K562 (cell line): ENCODE results near the gene ETNK2. TPM values are rescaled to one million over a fixed set of nuclear protein-coding genes. Genes with fewer than 3 reads are reported as not detected.

ENCODE experiments used
- ATAC-seq: fragments of 200-7000 bp; cut with Tn5 transposase; 3 replicates; pipeline ENCODE4 v1.9.1; 2020; ENCODE audit warnings: moderate library complexity
- BruUV-seq: library from RNA; stranded (reverse); fragments of 400-500 nt; replicated peaks from 2 replicates; lab custom pipeline; 2021; lab: Mats Ljungman, UMichigan
- CTCF ChIA-PET: fragments of 300-600 bp; formaldehyde crosslinking; extraction: SDS; loops from one replicate; lab custom pipeline; 2021; ENCODE audit warnings: low intra/inter-chr PET ratio; lab: Yijun Ruan, JAX
- POLR2A ChIA-PET: fragments of 300-600, 350-650 bp; sonication (Branson Sonifier 250); formaldehyde crosslinking; extraction: SDS; loops from one replicate; lab custom pipeline; 2021; ENCODE audit warnings: antibody characterized with exemption, inconsistent platforms; lab: Yijun Ruan, JAX
- DNase-seq, 4 experiments: peaks; one replicate each; pipeline versions ENCODE4 v3.0.0 to v3.0.0-alpha.2; 2011 to 2018; ENCODE audit warnings: low spot score in 3 of 4, mixed read lengths in 3 of 4; ENCODE audit errors: extremely low read depth in 1 of 4
- FAIRE-seq: peaks from 2 replicates; lab custom pipeline; 2011; peaks lifted over from hg19 to GRCh38; lab: Jason Lieb, UNC
- H2AFZ ChIP-seq: 2 replicates; pipeline ENCODE4 v1.6.0; 2011; ENCODE audit warnings: low read depth, low read length, control low read depth, inconsistent platforms
- H3K27ac ChIP-seq: fragments of 200-600 bp; 3 replicates; pipeline ENCODE4 v1.8.0; 2011; ENCODE audit warnings: low read depth, mild to moderate bottlenecking, control low read depth, inconsistent platforms, low read length, moderate library complexity, mixed read lengths; ENCODE audit errors: extremely low read depth
- H3K27me3 ChIP-seq, 2 experiments: fragments of 300-600 bp in 1 of 2; 2 replicates in 1 of 2; 3 replicates in 1 of 2; pipeline versions ENCODE4 v1.6.0 to v1.8.0; 2011; ENCODE audit warnings: inconsistent platforms in 2 of 2, low read length in 2 of 2, mild to moderate bottlenecking in 1 of 2, mixed read lengths in 1 of 2, moderate library complexity in 1 of 2; ENCODE audit not compliant: control insufficient read depth in 2 of 2, insufficient read depth in 2 of 2
- H3K36me3 ChIP-seq: fragments of 300-600 bp; 3 replicates; pipeline ENCODE4 v1.8.0; 2011; ENCODE audit warnings: mild to moderate bottlenecking, low read length, inconsistent platforms; ENCODE audit not compliant: control insufficient read depth, insufficient read depth
- H3K4me1 ChIP-seq, 2 experiments: fragments of 200-600 bp in 1 of 2; replicated peaks in 1 of 2; 2 replicates in 1 of 2; 3 replicates in 1 of 2; pipeline versions ENCODE4 v1.5.1 to v1.8.0; 2011; ENCODE audit warnings: inconsistent platforms in 2 of 2, low read length in 2 of 2, mild to moderate bottlenecking in 1 of 2, mixed read lengths in 1 of 2, moderate library complexity in 1 of 2; ENCODE audit not compliant: control insufficient read depth in 2 of 2, insufficient read depth in 2 of 2
- H3K4me2 ChIP-seq: 2 replicates; pipeline ENCODE4 v1.6.1; 2011; ENCODE audit warnings: low read length, control low read depth, inconsistent platforms, mixed read lengths; ENCODE audit not compliant: insufficient read depth
- H3K4me3 ChIP-seq: fragments of 200-600 bp; sonication (generic), shearing (Covaris generic); 2 replicates; pipeline ENCODE4 v1.5.1; 2016; ENCODE audit warnings: control low read depth, inconsistent platforms
- H3K79me2 ChIP-seq: fragments of 200-600 bp; 3 replicates; pipeline ENCODE4 v1.8.0; 2011; ENCODE audit warnings: low read length, inconsistent platforms; ENCODE audit not compliant: control insufficient read depth, insufficient read depth
- H3K9ac ChIP-seq, 2 experiments: 2 replicates each; pipeline versions ENCODE4 v1.6.0 to v1.6.1; 2011; ENCODE audit warnings: low read depth in 2 of 2, low read length in 2 of 2, control low read depth in 1 of 2, inconsistent platforms in 1 of 2, mild to moderate bottlenecking in 1 of 2, mixed read lengths in 1 of 2; ENCODE audit not compliant: insufficient read depth in 1 of 2
- H3K9me1 ChIP-seq: one replicate; pipeline ENCODE4 v1.6.0; 2011; ENCODE audit warnings: inconsistent platforms, mild to moderate bottlenecking, low read length, moderate library complexity; ENCODE audit not compliant: control insufficient read depth, insufficient read depth
- H3K9me3 ChIP-seq: replicated peaks from 2 replicates; pipeline ENCODE4 v1.5.1; 2011; ENCODE audit warnings: low read depth, low read length, inconsistent platforms; ENCODE audit not compliant: control insufficient read depth, insufficient read depth
- H4K20me1 ChIP-seq: replicated peaks from 2 replicates; pipeline ENCODE4 v1.6.1; 2011; ENCODE audit warnings: low read length, inconsistent platforms, mixed read lengths; ENCODE audit not compliant: control insufficient read depth, insufficient read depth
- ASH1L ChIP-seq: fragments of 450-650 bp; IDR thresholded peaks from 2 replicates; pipeline ENCODE4 v1.6.1; 2018; ENCODE audit warnings: borderline replicate concordance, mild to moderate bottlenecking, low read depth; ENCODE audit not compliant: partially characterized antibody
- GATAD2B ChIP-seq: fragments of 450-650 bp; IDR thresholded peaks from 2 replicates; pipeline ENCODE4 v1.6.1; 2017; ENCODE audit warnings: mild to moderate bottlenecking, borderline replicate concordance
- MTA2 ChIP-seq: fragments of 450-650 bp; IDR thresholded peaks from 2 replicates; pipeline ENCODE4 v1.6.1; 2016; ENCODE audit warnings: low read depth
- SAP30 ChIP-seq: fragments of 200-600 bp; sonication (generic); IDR thresholded peaks from 2 replicates; pipeline ENCODE4 v1.6.1; 2012; ENCODE audit warnings: borderline replicate concordance, low read depth, mild to moderate bottlenecking, moderate library complexity, low read length, control low read depth, inconsistent platforms; ENCODE audit not compliant: insufficient read depth, poor library complexity, severe bottlenecking
- WGBS: fragments of 100-300 bp; shearing (Covaris generic); methylation state at CpG from one replicate; pipeline ENCODE4 v1.1.6; 2016; ENCODE audit warnings: low coverage, mixed read lengths; ENCODE audit not compliant: insufficient coverage; ENCODE audit errors: missing lambda C conversion rate; 5-methylcytosine and 5-hydroxymethylcytosine counted together
- in situ Hi-C: fragments of 300-500 bp; cut with MboI; formaldehyde crosslinking; loops from 4 replicates; pipeline ENCODE4 v1.15.0; 2018; ENCODE audit warnings: inconsistent platforms, mixed read lengths
- intact Hi-C: fragments of 100-400 bp; cut with micrococcal nuclease; formaldehyde crosslinking; loops from 2 replicates; pipeline ENCODE4 v1.14.2; 2022
- polyA plus RNA-seq, 8 experiments: library from polyadenylated mRNA; depleted of rRNA in 4 of 8; stranded (reverse) in 5 of 8; unstranded in 3 of 8; fragments of >200 nt; fragmentation: Nextera tagmentation in 2 of 8; fragmentation: Illumina TruSeq in 1 of 8; extraction: Ambion mirVana in 2 of 8; extraction: Trizol in 1 of 8; gene quantifications; 2 replicates each; pipeline versions ENCODE4 v1.2.1 to v1.2.3, GENCODE V29; 2011 to 2014; ENCODE audit warnings: inconsistent platforms in 1 of 8, missing spikeins in 1 of 8
- total RNA-seq, 7 experiments: library from RNA; depleted of rRNA in 6 of 7; stranded (reverse); fragments of >200 nt in 6 of 7; fragmentation: Illumina TruSeq in 2 of 7; extraction: Trizol in 2 of 7; gene quantifications; 2 replicates each; pipeline versions ENCODE4 v1.2.1 to v1.2.3, GENCODE V29; 2011 to 2021; ENCODE audit warnings: low replicate concordance in 1 of 7
- TF ChIP-seq, protein P1 (sequence below): fragments of 450-650 bp; formaldehyde crosslinking; IDR thresholded peaks from 2 replicates; pipeline ENCODE4 v1.4.0; 2020; ENCODE audit warnings: mild to moderate bottlenecking, mixed read lengths
- TF ChIP-seq, protein P2 (sequence below): fragments of 450-650 bp; IDR thresholded peaks from 2 replicates; pipeline ENCODE4 v1.6.1; 2016; ENCODE audit warnings: low read depth, mild to moderate bottlenecking, moderate library complexity
- TF ChIP-seq, protein P3 (sequence below): fragments of 250-450 bp; sonication (Bioruptor Pico); IDR thresholded peaks from 2 replicates; pipeline ENCODE4 v1.4.0; 2020; ENCODE audit warnings: borderline replicate concordance
- TF ChIP-seq, protein P4 (sequence below): sonication (generic); formaldehyde crosslinking; IDR thresholded peaks from 2 replicates; pipeline ENCODE4 v1.8.0; 2023; ENCODE audit warnings: missing genetic modification reagents, mild to moderate bottlenecking, borderline replicate concordance

ETNK2 gene
- total and polyA plus RNA-seq, 9 of the 15 experiments (the other 6 are each of a cell fraction or from before 2014, with no cell fraction given) = 0.03 to 0.38 (median 0.13) TPM; not detected in 4

DNA sequence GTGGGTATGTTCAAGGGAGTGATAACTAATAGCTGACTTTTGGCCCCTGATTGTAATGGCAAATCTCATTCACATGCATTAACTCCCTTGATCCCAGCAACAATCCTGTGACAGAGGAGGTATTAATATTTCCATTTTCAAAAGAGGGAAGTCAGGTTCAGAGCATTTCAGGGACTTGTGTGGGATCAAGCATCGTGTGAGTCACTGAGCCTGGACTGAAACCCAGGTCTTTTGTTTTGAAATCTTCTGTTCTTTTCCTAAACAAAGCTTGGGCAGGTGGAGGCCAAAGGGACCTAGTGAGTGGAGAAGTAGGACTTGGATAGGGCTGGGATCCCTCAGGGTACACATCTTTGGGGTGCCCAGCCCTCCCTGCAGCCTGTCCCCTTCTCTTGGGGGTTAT is 37.9 kb downstream of the ETNK2 start (continued):
- TF ChIP-seq, protein P1, sequence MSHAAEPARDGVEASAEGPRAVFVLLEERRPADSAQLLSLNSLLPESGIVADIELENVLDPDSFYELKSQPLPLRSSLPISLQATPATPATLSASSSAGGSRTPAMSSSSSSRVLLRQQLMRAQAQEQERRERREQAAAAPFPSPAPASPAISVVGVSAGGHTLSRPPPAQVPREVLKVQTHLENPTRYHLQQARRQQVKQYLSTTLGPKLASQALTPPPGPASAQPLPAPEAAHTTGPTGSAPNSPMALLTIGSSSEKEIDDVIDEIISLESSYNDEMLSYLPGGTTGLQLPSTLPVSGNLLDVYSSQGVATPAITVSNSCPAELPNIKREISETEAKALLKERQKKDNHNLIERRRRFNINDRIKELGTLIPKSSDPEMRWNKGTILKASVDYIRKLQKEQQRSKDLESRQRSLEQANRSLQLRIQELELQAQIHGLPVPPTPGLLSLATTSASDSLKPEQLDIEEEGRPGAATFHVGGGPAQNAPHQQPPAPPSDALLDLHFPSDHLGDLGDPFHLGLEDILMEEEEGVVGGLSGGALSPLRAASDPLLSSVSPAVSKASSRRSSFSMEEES = no peak
- TF ChIP-seq, protein P2, sequence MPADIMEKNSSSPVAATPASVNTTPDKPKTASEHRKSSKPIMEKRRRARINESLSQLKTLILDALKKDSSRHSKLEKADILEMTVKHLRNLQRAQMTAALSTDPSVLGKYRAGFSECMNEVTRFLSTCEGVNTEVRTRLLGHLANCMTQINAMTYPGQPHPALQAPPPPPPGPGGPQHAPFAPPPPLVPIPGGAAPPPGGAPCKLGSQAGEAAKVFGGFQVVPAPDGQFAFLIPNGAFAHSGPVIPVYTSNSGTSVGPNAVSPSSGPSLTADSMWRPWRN = no peak
- TF ChIP-seq MTA2 = no peak
- TF ChIP-seq, protein P3, sequence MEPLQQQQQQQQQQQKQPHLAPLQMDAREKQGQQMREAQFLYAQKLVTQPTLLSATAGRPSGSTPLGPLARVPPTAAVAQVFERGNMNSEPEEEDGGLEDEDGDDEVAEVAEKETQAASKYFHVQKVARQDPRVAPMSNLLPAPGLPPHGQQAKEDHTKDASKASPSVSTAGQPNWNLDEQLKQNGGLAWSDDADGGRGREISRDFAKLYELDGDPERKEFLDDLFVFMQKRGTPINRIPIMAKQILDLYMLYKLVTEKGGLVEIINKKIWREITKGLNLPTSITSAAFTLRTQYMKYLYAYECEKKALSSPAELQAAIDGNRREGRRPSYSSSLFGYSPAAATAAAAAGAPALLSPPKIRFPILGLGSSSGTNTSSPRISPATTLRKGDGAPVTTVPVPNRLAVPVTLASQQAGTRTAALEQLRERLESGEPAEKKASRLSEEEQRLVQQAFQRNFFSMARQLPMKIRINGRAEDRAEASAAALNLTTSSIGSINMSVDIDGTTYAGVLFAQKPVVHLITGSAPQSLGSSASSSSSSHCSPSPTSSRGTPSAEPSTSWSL (CRISPR knock-in tag) = no peak

DNA sequence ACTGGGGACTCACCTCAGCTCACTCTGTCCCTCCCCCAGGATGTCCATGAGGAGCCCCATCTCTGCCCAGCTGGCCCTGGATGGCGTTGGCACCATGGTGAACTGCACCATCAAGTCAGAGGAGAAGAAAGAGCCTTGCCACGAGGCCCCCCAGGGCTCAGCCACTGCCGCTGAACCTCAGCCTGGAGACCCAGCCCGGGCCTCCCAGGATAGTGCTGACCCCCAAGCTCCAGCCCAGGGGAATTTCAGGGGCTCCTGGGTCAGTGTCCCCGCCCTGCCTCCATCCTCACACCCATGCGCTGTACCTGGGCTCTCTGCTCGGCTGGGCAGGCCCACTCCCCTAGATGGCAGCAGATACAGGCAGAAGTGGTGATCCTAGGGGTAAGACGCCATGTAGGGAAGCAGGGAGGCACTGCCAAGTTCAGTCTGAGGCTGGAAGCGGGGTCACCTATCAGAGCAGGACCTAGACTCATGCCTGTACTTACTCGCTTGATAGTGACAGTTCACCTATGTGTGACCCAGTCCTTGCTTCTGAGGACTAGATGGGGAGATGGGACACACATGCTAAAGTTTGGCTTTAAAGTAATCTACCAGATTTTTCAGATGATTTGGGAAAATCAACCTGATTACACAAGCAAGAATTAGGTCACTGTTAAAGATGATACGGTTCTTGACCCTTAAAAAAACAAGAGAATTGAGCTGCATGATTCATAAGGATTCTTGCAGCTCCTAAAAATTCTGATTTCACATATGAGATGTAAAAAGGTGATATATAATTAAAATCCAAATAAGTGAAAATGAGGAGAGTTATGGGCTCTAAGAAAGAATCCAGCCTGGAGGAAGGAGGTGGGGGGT is 38.7 kb downstream of the ETNK2 start:
- ChIA-PET POLR2A (interaction anchor here (0.6 to 1.1 kb wide), 5 partner anchors 9 to 431 kb away, joined by 3 to 6 read pairs (median 3); no protein-coding TSS in a partner anchor), CTCF (no interaction called here)
- H3K36me3 ChIP-seq = no peaks in the 10 kb centered on the region
- no peak overlapping the region for H3K4me2 ChIP-seq
- no peak for DNase-seq
- no peak overlapping the region for H3K9ac ChIP-seq
- 0 out of 3 replicates have a peak, but pooled peaks have one; percentile 29 for ATAC-seq
- H3K27ac ChIP-seq = no peak overlapping the region
- under 1% methylated on average over 11 of the region's 11 CpGs for WGBS
- FAIRE-seq = no peak
- H3K9me1 ChIP-seq = no peaks in the 10 kb centered on the region
- no peaks in the 10 kb centered on the region for H3K79me2 ChIP-seq
- in situ Hi-C loops = no loop called here
- peaks cover 8% of the 10 kb centered on the region; the same call in 1 of the 2 replicates for H4K20me1 ChIP-seq
- intact Hi-C loops = no loop called here
- no peak overlapping the region for H2AFZ ChIP-seq
- H3K4me1 ChIP-seq = 0 out of 5 replicates have a peak, but pooled peaks cover 0 to 2% of the 10 kb centered on the region in 2 experiments
- BruUV-seq = no TSS peak
- peaks cover 13 to 54% of the 10 kb centered on the region in 2 experiments for H3K27me3 ChIP-seq
- H3K4me3 ChIP-seq = no peak overlapping the region
- H3K9me3 ChIP-seq = no peaks in the 10 kb centered on the region
- TF ChIP-seq SAP30 = no peak
- TF ChIP-seq, protein P4, sequence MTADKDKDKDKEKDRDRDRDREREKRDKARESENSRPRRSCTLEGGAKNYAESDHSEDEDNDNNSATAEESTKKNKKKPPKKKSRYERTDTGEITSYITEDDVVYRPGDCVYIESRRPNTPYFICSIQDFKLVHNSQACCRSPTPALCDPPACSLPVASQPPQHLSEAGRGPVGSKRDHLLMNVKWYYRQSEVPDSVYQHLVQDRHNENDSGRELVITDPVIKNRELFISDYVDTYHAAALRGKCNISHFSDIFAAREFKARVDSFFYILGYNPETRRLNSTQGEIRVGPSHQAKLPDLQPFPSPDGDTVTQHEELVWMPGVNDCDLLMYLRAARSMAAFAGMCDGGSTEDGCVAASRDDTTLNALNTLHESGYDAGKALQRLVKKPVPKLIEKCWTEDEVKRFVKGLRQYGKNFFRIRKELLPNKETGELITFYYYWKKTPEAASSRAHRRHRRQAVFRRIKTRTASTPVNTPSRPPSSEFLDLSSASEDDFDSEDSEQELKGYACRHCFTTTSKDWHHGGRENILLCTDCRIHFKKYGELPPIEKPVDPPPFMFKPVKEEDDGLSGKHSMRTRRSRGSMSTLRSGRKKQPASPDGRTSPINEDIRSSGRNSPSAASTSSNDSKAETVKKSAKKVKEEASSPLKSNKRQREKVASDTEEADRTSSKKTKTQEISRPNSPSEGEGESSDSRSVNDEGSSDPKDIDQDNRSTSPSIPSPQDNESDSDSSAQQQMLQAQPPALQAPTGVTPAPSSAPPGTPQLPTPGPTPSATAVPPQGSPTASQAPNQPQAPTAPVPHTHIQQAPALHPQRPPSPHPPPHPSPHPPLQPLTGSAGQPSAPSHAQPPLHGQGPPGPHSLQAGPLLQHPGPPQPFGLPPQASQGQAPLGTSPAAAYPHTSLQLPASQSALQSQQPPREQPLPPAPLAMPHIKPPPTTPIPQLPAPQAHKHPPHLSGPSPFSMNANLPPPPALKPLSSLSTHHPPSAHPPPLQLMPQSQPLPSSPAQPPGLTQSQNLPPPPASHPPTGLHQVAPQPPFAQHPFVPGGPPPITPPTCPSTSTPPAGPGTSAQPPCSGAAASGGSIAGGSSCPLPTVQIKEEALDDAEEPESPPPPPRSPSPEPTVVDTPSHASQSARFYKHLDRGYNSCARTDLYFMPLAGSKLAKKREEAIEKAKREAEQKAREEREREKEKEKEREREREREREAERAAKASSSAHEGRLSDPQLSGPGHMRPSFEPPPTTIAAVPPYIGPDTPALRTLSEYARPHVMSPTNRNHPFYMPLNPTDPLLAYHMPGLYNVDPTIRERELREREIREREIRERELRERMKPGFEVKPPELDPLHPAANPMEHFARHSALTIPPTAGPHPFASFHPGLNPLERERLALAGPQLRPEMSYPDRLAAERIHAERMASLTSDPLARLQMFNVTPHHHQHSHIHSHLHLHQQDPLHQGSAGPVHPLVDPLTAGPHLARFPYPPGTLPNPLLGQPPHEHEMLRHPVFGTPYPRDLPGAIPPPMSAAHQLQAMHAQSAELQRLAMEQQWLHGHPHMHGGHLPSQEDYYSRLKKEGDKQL = no peak
- TF ChIP-seq GATAD2B = no peak
- TF ChIP-seq ASH1L = no peak
